Parathyroid adenoma (tissue), 2 donors: ENCODE measurements around the gene CLDND2.
A peak's percentile ranks its signal among the peaks of the same experiment; 100 is the strongest.
"Not testable (repeated sequence)": the region's sequence is repeated elsewhere in the genome, so short reads cannot be mapped to it uniquely, and the experiment has no call there.

Experiments
- H2AFZ ChIP-seq: fragments of 300-600 bp; sonication (generic); one replicate; pipeline ENCODE4 v1.7.0; 2017; ENCODE audit warnings: antibody characterized with exemption, mild to moderate bottlenecking
- H3K27ac ChIP-seq: fragments of 300-600 bp; sonication (generic); one replicate; pipeline ENCODE4 v1.7.0; 2017
- H3K27me3 ChIP-seq: fragments of 300-600 bp; sonication (generic); one replicate; pipeline ENCODE4 v1.7.0; 2017; ENCODE audit warnings: low read length; ENCODE audit not compliant: control insufficient read depth, insufficient read depth
- H3K36me3 ChIP-seq: fragments of 300-600 bp; sonication (generic); one replicate; pipeline ENCODE4 v1.7.0; 2017; ENCODE audit warnings: low read length; ENCODE audit not compliant: control insufficient read depth, insufficient read depth
- H3K4me1 ChIP-seq: fragments of 300-600 bp; sonication (generic); one replicate; pipeline ENCODE4 v1.7.0; 2017; ENCODE audit warnings: control low read depth
- H3K4me2 ChIP-seq: fragments of 300-600 bp; sonication (generic); one replicate; pipeline ENCODE4 v1.7.0; 2017; ENCODE audit warnings: low read length
- H3K4me3 ChIP-seq: fragments of 300-600 bp; sonication (generic); one replicate; pipeline ENCODE4 v1.7.0; 2017; ENCODE audit warnings: low read depth, low read length
- H3K79me2 ChIP-seq: fragments of 300-600 bp; sonication (generic); one replicate; pipeline ENCODE4 v1.7.0; 2017; ENCODE audit warnings: control low read depth
- H3K9ac ChIP-seq: fragments of 300-600 bp; sonication (generic); one replicate; pipeline ENCODE4 v1.7.0; 2017; ENCODE audit warnings: mild to moderate bottlenecking
- H3K9me3 ChIP-seq: fragments of 300-600 bp; sonication (generic); one replicate; pipeline ENCODE4 v1.7.0; 2017; ENCODE audit warnings: low read length; ENCODE audit not compliant: control insufficient read depth
- CTCF ChIP-seq: fragments of 300-600 bp; sonication (generic); IDR thresholded peaks from one replicate; pipeline ENCODE4 v1.7.0; 2017; ENCODE audit warnings: antibody characterized with exemption, mild to moderate bottlenecking
- donor health status: primary hyperparathyroidism.

The CLDND2 gene

GRCh38 chr19:51368366-51369282 is at the start of gene CLDND2:
TSS of gene CLDND2 (minus strand) at chr19:51369003. CDS start at chr19:51368577, 426 bp downstream.
- peaks cover 10% of the 10 kb centered on the region for H3K4me1 ChIP-seq
- H3K9ac ChIP-seq = peak within 1 kb of the TSS; percentile 67
- peak within 1 kb of the TSS; percentile 100 for H2AFZ ChIP-seq
- H3K79me2 ChIP-seq = peaks cover 9% of the 10 kb centered on the region
- peak within 1 kb of the TSS; percentile 92 for H3K4me2 ChIP-seq
- no peaks in the 10 kb centered on the region for H3K9me3 ChIP-seq
- peak within 1 kb of the TSS; percentile 98 for H3K27ac ChIP-seq
- H3K36me3 ChIP-seq = no peaks in the 10 kb centered on the region
- H3K27me3 ChIP-seq = no peaks in the 10 kb centered on the region
- H3K4me3 ChIP-seq = peak within 1 kb of the TSS; percentile 81
- TF ChIP-seq CTCF = no peak

- Histone ChIP-seq H3K36me3 (no peaks in the 10 kb centered on the region), H3K27ac (no peak overlapping the region), H3K4me1 (peaks cover 5% of the 10 kb centered on the region), H3K9me3 (no peaks in the 10 kb centered on the region), H2AFZ (no peak overlapping the region), H3K4me3 (no peak overlapping the region), H3K27me3 (no peaks in the 10 kb centered on the region), H3K4me2 (no peak overlapping the region), H3K9ac (no peak overlapping the region), H3K79me2 (no peaks in the 10 kb centered on the region)
- TF ChIP-seq CTCF = no peak
Observed at GRCh38 chr19:51417810-51418157, 49.0 kb upstream of the CLDND2 start.

GRCh38 chr19:51417107-51417809 is 48.5 kb upstream of the CLDND2 start, which contains the start of gene SIGLEC10:
TSS of gene SIGLEC10 (minus strand) at chr19:51417642. CDS start at chr19:51417581, 61 bp downstream.
- TF ChIP-seq CTCF = no peak
- Histone ChIP-seq H3K27me3 (no peaks in the 10 kb centered on the region), H3K79me2 (no peaks in the 10 kb centered on the region), H3K4me3 (no peak within 1 kb of the TSS), H3K36me3 (no peaks in the 10 kb centered on the region), H3K27ac (no peak within 1 kb of the TSS), H2AFZ (no peak within 1 kb of the TSS), H3K9ac (no peak within 1 kb of the TSS), H3K4me2 (no peak within 1 kb of the TSS), H3K4me1 (peaks cover 9% of the 10 kb centered on the region), H3K9me3 (no peaks in the 10 kb centered on the region)

GRCh38 chr19:51416422-51416821 is 47.6 kb upstream of the CLDND2 start:
- H3K9me3 ChIP-seq, H3K79me2 ChIP-seq, H2AFZ ChIP-seq, H3K36me3 ChIP-seq, H3K27me3 ChIP-seq, H3K4me1 ChIP-seq, H3K4me3 ChIP-seq, H3K4me2 ChIP-seq, H3K9ac ChIP-seq, H3K27ac ChIP-seq: not testable (repeated sequence)

GRCh38 chr19:51415187-51415586 is 46.4 kb upstream of the CLDND2 start:
- H3K79me2 ChIP-seq = no peaks in the 10 kb centered on the region
- H3K27ac ChIP-seq = no peak overlapping the region
- no peak overlapping the region for H2AFZ ChIP-seq
- H3K27me3 ChIP-seq = no peaks in the 10 kb centered on the region
- TF ChIP-seq CTCF = no peak
- peaks cover 9% of the 10 kb centered on the region for H3K4me1 ChIP-seq
- H3K36me3 ChIP-seq = no peaks in the 10 kb centered on the region
- no peaks in the 10 kb centered on the region for H3K9me3 ChIP-seq
- H3K4me2 ChIP-seq = no peak overlapping the region
- no peak overlapping the region for H3K9ac ChIP-seq
- no peak overlapping the region for H3K4me3 ChIP-seq
